ENCODE results near the gene PRPF38B. TPM values are rescaled to one million over a fixed set of nuclear protein-coding genes. Genes with fewer than 3 reads are reported as not detected.

The PRPF38B gene
- total and polyA plus RNA-seq, 9 of the 15 experiments (the other 6 are each of a cell fraction or from before 2014, with no cell fraction given), result 25.3 to 85.5 (median 66.4) TPM

- TF ChIP-seq EWSR1 (IDR thresholded peaks at IDR 0.05; ENCODE audit: borderline replicate concordance, low read depth, partially characterized antibody) (no peak), CREB3L1 (IDR thresholded peaks at IDR 0.05; ENCODE audit: borderline replicate concordance, low read depth) (peak; percentile 89), IRF9 (tag; IDR thresholded peaks at IDR 0.05) (no peak), USF2 (CRISPR knock-in tag; IDR thresholded peaks at IDR 0.05) (no peak), CTBP1 (IDR thresholded peaks at IDR 0.05; ENCODE audit: borderline replicate concordance) (peak; percentile 76), SMARCA4 (IDR thresholded peaks at IDR 0.05) (0 out of 2 replicates have a peak, but pooled peaks have one; percentile 34), CAMTA2 (CRISPR knock-in tag; conservative IDR thresholded peaks at IDR 0.05) (0 out of 2 replicates have a peak, but pooled peaks have one; percentile 65), ZNF23 (CRISPR knock-in tag; IDR thresholded peaks at IDR 0.05) (no peak), KDM2B (CRISPR knock-in tag; IDR thresholded peaks at IDR 0.05) (peak; percentile 27; the same call in 1 of the 2 replicates), ZNF561 (CRISPR knock-in tag; conservative IDR thresholded peaks at IDR 0.05) (no peak), GATAD2A (IDR thresholded peaks at IDR 0.05) (0 out of 2 replicates have a peak, but pooled peaks have one; percentile 28), ZNF449 (CRISPR knock-in tag; IDR thresholded peaks at IDR 0.05) (no peak), SP2 (IDR thresholded peaks at IDR 0.05; ENCODE audit: extremely low read depth, low read depth, low read length, poor library complexity, severe bottlenecking) (peak; percentile 28), ZNF444 (CRISPR knock-in tag; IDR thresholded peaks at IDR 0.05) (peak; percentile 93), CSDE1 (IDR thresholded peaks at IDR 0.05) (0 out of 4 replicates have a peak, but pooled peaks of 1 of the 2 experiments have one; percentile 38), ZNF57 (CRISPR knock-in tag; IDR thresholded peaks at IDR 0.05) (no peak), SMARCC2 (IDR thresholded peaks at IDR 0.05; ENCODE audit: low read depth) (no peak), RNF2 (IDR thresholded peaks at IDR 0.05) (peak; percentile 40; the same call in 1 of the 2 replicates), FOS (IDR thresholded peaks at IDR 0.05; ENCODE audit: extremely low read depth, insufficient read length) (peak; percentile 60), GABPB1 (CRISPR knock-in tag; IDR thresholded peaks at IDR 0.05) (peak; percentile 97), CEBPG (CRISPR knock-in tag; IDR thresholded peaks at IDR 0.05) (peak; percentile 53; the same call in 1 of the 2 replicates), CEBPG (tag; conservative IDR thresholded peaks at IDR 0.05 in 1 of 2, IDR thresholded peaks at IDR 0.05 in 1 of 2) (no peak), CXXC5 (CRISPR knock-in tag; IDR thresholded peaks at IDR 0.05) (peak; percentile 83), ATF1 (CRISPR knock-in tag; IDR thresholded peaks at IDR 0.05) (no peak; the same call in 1 of the 2 replicates), ATF1 (tag; IDR thresholded peaks at IDR 0.05) (peak; percentile 97)
Observed at GRCh38 chr1:108691942-108692723, at the start of gene PRPF38B (continued).

All from K562 (cell line).